HG02870 (cell line): ENCODE measurements around the gene BHLHE23.
A peak's percentile ranks its signal among the peaks of the same experiment; 100 is the strongest.

Experiments
- ATAC-seq: cut with Tn5 transposase; IDR thresholded peaks from one replicate; pipeline ENCODE4 v1.9.1; 2021; ENCODE audit warnings: mild to moderate bottlenecking, moderate library complexity; ENCODE audit not compliant: unreplicated experiment

The BHLHE23 gene

GRCh38 chr20:63009988-63010769, 3.4 kb upstream of the BHLHE23 start:
- ATAC-seq, result peak; percentile 52

GRCh38 chr20:63009045-63009961, 2.5 kb upstream of the BHLHE23 start:
- peak; percentile 41 for ATAC-seq

GRCh38 chr20:63008541-63009044, 1.8 kb upstream of the BHLHE23 start:
- ATAC-seq, result no peak

- no peak for ATAC-seq
These were observed 1.1 kb upstream of the BHLHE23 start for GRCh38 chr20:63007646-63008488.

GRCh38 chr20:63007360-63007645, 539 bp upstream of the BHLHE23 start:
- ATAC-seq, result no peak

GRCh38 chr20:63005862-63006539, 763 bp downstream of the BHLHE23 start:
- ATAC-seq, result no peak

GRCh38 chr20:63005365-63005861, 1.4 kb downstream of the BHLHE23 start:
- ATAC-seq, result no peak

GRCh38 chr20:63004607-63005364, 2.0 kb downstream of the BHLHE23 start:
- no peak for ATAC-seq

- ATAC-seq, result no peak
These were observed 3.2 kb downstream of the BHLHE23 start for GRCh38 chr20:63003546-63003945.

- no peak for ATAC-seq
These were observed 4.3 kb downstream of the BHLHE23 start for GRCh38 chr20:63002511-63002910.

GRCh38 chr20:63000958-63001357, 5.8 kb downstream of the BHLHE23 start:
- ATAC-seq, result no peak

GRCh38 chr20:63000036-63000435, 6.7 kb downstream of the BHLHE23 start:
- ATAC-seq, result no peak

- no peak for ATAC-seq
These were observed 7.2 kb downstream of the BHLHE23 start for GRCh38 chr20:62999580-62999979.

- ATAC-seq, result no peak
These were observed 8.3 kb downstream of the BHLHE23 start for GRCh38 chr20:62998449-62998848.

GRCh38 chr20:62997417-62998035, 9.2 kb downstream of the BHLHE23 start:
- no peak for ATAC-seq

GRCh38 chr20:62996596-62996982, 10.2 kb downstream of the BHLHE23 start:
- ATAC-seq, result no peak

- ATAC-seq, result no peak
These were observed 10.7 kb downstream of the BHLHE23 start for GRCh38 chr20:62995898-62996595.

GRCh38 chr20:62995481-62995880, 11.3 kb downstream of the BHLHE23 start:
- no peak for ATAC-seq
